ENCODE data around the gene FBXO21. TPM values are rescaled to one million over a fixed set of nuclear protein-coding genes. Genes with fewer than 3 reads are reported as not detected.
"Not testable (repeated sequence)": the region's sequence is repeated elsewhere in the genome, so short reads cannot be mapped to it uniquely, and the experiment has no call there.

Gene FBXO21
- total RNA-seq, 2 donors from 2014 or later = 179 to 412 TPM

- H3K27me3 ChIP-seq (replicated peaks; ENCODE audit: insufficient read depth) = no peaks in the 10 kb centered on the region
- intact Hi-C loops (cut with DNase I) = no loop called here
- H3K4me3 ChIP-seq = no peak overlapping the region
- H3K27ac ChIP-seq = no peak overlapping the region
- no peak for TF ChIP-seq POLR2A (IDR thresholded peaks at IDR 0.05)
- TF ChIP-seq POLR2AphosphoS5 (IDR thresholded peaks at IDR 0.05) = no peak
- TF ChIP-seq CTCF (IDR thresholded peaks at IDR 0.05) = no peak
- peaks cover 0 to 9% of the 10 kb centered on the region in 2 donors for H3K36me3 ChIP-seq
- 95% methylated on average over 3 of the region's 3 CpGs for WGBS
- no peak for DNase-seq (ENCODE audit: low spot score)
- H3K4me1 ChIP-seq (replicated peaks) = no peaks in the 10 kb centered on the region
- no peaks in the 10 kb centered on the region for H3K9me3 ChIP-seq
These were observed 7.4 kb downstream of the FBXO21 start for GRCh38 chr12:117182866-117183265.

GRCh38 chr12:117181468-117181843, 8.8 kb downstream of the FBXO21 start:
- DNase-seq (ENCODE audit: low spot score); H3K27ac ChIP-seq; H3K36me3 ChIP-seq; H3K4me1 ChIP-seq (replicated peaks); H3K4me3 ChIP-seq; H3K9me3 ChIP-seq; intact Hi-C loops (cut with DNase I); H3K27me3 ChIP-seq (replicated peaks; ENCODE audit: insufficient read depth): not testable (repeated sequence)
- 94% methylated on average over 8 of the region's 8 CpGs for WGBS

GRCh38 chr12:117180758-117181467, 9.4 kb downstream of the FBXO21 start:
- H3K27ac ChIP-seq = no peak overlapping the region
- peaks cover 0 to 5% of the 10 kb centered on the region in 2 donors for H3K36me3 ChIP-seq
- intact Hi-C loops (cut with DNase I) = no loop called here
- TF ChIP-seq POLR2A (IDR thresholded peaks at IDR 0.05) = no peak
- no peaks in the 10 kb centered on the region for H3K9me3 ChIP-seq
- 80% methylated on average over 4 of the region's 4 CpGs for WGBS
- DNase-seq (ENCODE audit: low spot score) = no peak
- no peak overlapping the region for H3K4me3 ChIP-seq
- no peaks in the 10 kb centered on the region for H3K4me1 ChIP-seq (replicated peaks)
- H3K27me3 ChIP-seq (replicated peaks; ENCODE audit: insufficient read depth) = no peaks in the 10 kb centered on the region

- no peak for DNase-seq (ENCODE audit: low spot score)
- TF ChIP-seq CTCF (IDR thresholded peaks at IDR 0.05) = no peak
- TF ChIP-seq POLR2AphosphoS5 (IDR thresholded peaks at IDR 0.05) = no peak
- TF ChIP-seq POLR2A (IDR thresholded peaks at IDR 0.05) = no peak
- Histone ChIP-seq H3K27me3 (replicated peaks; ENCODE audit: insufficient read depth) (no peaks in the 10 kb centered on the region), H3K36me3 (no peaks in the 10 kb centered on the region), H3K4me3 (no peak overlapping the region), H3K4me1 (replicated peaks) (no peaks in the 10 kb centered on the region), H3K27ac (no peak overlapping the region), H3K9me3 (no peaks in the 10 kb centered on the region)
- WGBS = 97% methylated on average over 2 of the region's 2 CpGs
- intact Hi-C loops (cut with DNase I) = no loop called here
These were observed 11.5 kb downstream of the FBXO21 start for GRCh38 chr12:117178745-117179144.

DNA sequence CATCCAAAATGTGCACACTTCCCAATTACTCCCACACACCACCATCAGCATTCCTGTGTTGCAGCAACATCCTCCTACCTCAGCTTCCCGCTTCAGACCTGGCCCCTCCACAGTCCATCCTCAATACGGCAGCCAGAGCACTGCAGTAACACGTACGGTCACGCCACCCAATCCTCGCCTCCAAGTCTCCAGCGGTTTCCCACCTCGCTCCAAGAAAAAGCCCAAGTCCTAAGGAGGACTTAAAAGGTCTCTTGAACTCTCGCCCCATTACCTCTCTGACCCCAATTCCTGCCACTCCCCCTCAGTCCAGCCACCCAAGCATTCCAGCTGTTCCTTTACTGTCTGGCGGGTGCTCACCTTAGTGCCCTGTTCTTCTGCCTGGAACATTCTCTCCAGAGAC, 12.0 kb downstream of the FBXO21 start:
- H3K9me3 ChIP-seq = no peaks in the 10 kb centered on the region
- no peaks in the 10 kb centered on the region for H3K27me3 ChIP-seq (replicated peaks; ENCODE audit: insufficient read depth)
- TF ChIP-seq CTCF (IDR thresholded peaks at IDR 0.05) (no peak), POLR2AphosphoS5 (IDR thresholded peaks at IDR 0.05) (no peak), POLR2A (IDR thresholded peaks at IDR 0.05) (no peak)
- no peaks in the 10 kb centered on the region for H3K4me1 ChIP-seq (replicated peaks)
- H3K4me3 ChIP-seq = no peak overlapping the region
- no peak overlapping the region for H3K27ac ChIP-seq
- 89% methylated on average over 10 of the region's 10 CpGs for WGBS
- DNase-seq (ENCODE audit: low spot score) = no peak
- H3K36me3 ChIP-seq = no peaks in the 10 kb centered on the region
- intact Hi-C loops (cut with DNase I) = no loop called here

- intact Hi-C loops (cut with DNase I) = no loop called here
- no peak overlapping the region for H3K27ac ChIP-seq
- H3K36me3 ChIP-seq = peaks cover 0 to 9% of the 10 kb centered on the region in 2 donors
These were observed 18.1 kb downstream of the FBXO21 start for GRCh38 chr12:117172168-117172567.

More at GRCh38 chr12:117172168-117172567, 18.1 kb downstream of the FBXO21 start:
- no peaks in the 10 kb centered on the region for H3K9me3 ChIP-seq
- DNase-seq (ENCODE audit: low spot score) = no peak
- WGBS = 97% methylated on average over 3 of the region's 3 CpGs
- no peak overlapping the region for H3K4me3 ChIP-seq
- TF ChIP-seq POLR2AphosphoS5 (IDR thresholded peaks at IDR 0.05) = no peak
- TF ChIP-seq CTCF (IDR thresholded peaks at IDR 0.05) = no peak
- no peak for TF ChIP-seq POLR2A (IDR thresholded peaks at IDR 0.05)
- no peaks in the 10 kb centered on the region for H3K4me1 ChIP-seq (replicated peaks)
- no peaks in the 10 kb centered on the region for H3K27me3 ChIP-seq (replicated peaks; ENCODE audit: insufficient read depth)
